Suprapubic skin (tissue), 3 donors: ENCODE data around the gene SGO2.

Source experiments
- CTCF ChIP-seq, 2 donors: fragments of 200-600 bp in 1 of 2; fragments of 450-650 bp in 1 of 2; sonication (generic) in 1 of 2; IDR thresholded peaks; one replicate each; pipeline ENCODE4 v1.5.1; 2016 to 2019; ENCODE audit warnings: antibody characterized with exemption in 2 of 2, mild to moderate bottlenecking in 1 of 2, moderate library complexity in 1 of 2
- POLR2A ChIP-seq, 2 donors: fragments of 450-650 bp; IDR thresholded peaks; one replicate each; pipeline ENCODE4 v1.6.1; 2017; ENCODE audit warnings: antibody characterized with exemption in 2 of 2, mild to moderate bottlenecking in 2 of 2, moderate library complexity in 2 of 2

GRCh38 chr2:200593905-200594304 lies 67.9 kb downstream of the SGO2 start:
- TF ChIP-seq CTCF (IDR thresholded peaks at IDR 0.05): no peak
- no peak for TF ChIP-seq POLR2A (IDR thresholded peaks at IDR 0.05)
